GM15510 (cell line): ENCODE data around the gene FCRL6.

Experiments used
- POLR2A ChIP-seq: IDR thresholded peaks from 3 replicates; pipeline ENCODE4 v1.6.1; 2011; ENCODE audit warnings: borderline replicate concordance; ENCODE audit not compliant: insufficient read length; ENCODE audit errors: extremely low read depth

The FCRL6 gene, protein sequence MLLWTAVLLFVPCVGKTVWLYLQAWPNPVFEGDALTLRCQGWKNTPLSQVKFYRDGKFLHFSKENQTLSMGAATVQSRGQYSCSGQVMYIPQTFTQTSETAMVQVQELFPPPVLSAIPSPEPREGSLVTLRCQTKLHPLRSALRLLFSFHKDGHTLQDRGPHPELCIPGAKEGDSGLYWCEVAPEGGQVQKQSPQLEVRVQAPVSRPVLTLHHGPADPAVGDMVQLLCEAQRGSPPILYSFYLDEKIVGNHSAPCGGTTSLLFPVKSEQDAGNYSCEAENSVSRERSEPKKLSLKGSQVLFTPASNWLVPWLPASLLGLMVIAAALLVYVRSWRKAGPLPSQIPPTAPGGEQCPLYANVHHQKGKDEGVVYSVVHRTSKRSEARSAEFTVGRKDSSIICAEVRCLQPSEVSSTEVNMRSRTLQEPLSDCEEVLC

DNA sequence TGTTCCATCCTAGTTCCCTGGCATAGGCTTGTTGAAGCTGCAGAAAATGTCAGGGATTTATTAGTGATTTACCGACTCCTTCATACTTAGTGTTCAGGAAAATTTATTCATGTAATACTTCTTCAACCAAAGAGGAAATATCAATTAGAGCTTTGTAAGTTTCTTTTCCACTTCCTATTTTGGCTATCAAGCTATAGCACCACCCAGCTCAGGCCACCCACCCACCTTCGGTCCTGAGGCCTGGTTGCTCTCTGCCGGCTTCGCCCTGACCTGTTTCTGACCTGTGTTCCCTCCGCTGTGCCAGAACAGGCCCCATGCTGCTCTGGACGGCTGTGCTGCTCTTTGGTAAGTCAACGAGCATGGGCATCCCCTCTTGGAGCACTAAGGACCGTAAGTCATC, at the start of gene FCRL6:
FCRL6 (plus strand) TSS at position 250 of the 400 bp plus-strand sequence; CDS start at position 315, 65 bp downstream.
- no peak for TF ChIP-seq POLR2A

DNA sequence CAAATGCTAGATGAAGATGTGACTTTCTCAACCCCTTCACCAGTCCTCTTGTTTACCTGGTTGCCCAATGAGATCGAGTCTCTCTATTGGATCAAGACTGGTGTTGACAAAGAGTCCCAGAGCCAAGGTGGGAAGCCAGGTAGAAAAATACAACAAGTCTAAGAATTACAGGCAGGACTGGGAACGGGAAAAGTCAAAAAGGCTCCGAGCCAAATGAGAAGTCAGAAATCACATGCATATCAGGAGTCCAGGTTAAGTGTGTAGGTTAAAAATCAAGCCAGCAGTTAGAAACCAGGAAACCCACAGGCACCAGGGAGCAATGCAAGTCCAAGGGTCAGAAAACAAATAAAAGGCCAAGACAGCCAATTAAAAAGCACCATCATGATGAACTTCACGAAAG, 48.8 kb upstream of the FCRL6 start:
- no peak for TF ChIP-seq POLR2A

DNA sequence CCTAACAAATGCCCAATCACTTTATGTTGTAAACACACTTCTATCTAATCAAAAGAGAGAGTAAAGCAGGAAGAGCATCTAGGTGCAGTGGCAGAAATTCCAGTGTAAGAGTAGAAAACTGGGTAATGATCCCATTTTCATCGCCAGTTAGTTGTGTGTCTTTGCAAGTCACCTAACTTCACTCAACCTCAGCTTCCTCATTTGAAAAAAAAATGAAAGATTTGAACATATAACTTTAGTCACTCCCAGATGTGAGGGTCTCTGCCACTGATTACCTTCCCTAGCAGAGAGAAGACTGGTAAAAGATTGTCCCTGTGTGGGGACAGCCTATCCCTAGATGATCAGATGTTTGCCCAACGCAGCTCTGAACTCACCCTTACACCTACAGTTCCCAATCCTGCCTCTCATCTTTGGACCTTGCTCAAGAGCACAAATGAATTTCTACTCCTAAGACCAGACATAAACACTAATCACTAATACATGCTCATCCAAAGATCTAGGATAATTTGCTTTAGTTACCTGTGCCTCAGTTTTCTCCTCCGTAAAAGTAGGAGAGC, 46.6 kb upstream of the FCRL6 start:
- TF ChIP-seq POLR2A = no peak

DNA sequence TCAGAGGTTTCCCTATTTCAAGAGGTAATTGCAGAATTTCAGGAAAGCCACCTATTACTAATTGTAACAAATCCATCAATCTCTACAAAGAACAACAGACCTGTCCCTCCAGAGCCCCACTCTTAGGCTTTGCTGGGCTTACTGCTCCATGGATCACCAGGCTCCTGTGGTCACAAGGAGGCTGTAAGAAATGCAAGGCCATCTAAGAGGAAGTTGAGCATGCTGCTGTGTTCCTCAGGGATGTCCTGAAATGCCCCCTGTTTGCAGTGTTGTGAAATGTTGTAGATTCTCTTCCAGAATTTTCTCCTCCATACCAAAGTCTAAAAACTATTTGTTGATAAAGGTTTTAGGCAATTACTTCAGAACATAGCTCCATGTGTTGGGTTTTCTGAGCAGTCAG, 45.8 kb upstream of the FCRL6 start:
- TF ChIP-seq POLR2A = no peak

DNA sequence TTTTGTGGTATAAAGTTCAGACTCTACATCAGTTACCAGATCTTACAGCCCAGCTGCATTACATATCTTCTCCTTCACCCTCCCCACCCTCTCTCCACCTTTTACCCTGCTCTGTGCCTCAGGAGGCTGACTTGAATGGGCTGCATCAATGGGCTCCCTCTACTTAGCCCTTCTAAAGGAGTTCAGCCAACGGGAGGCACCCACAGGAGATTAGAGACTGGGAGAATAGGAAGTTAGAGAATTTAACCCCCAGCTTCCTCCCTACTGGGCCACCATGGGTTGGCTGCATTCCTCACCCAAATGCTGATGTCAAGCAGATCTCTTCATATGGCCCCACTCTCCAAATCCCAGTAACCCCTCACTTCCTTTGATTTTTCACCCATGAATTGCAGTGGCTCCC, 38.5 kb upstream of the FCRL6 start:
- no peak for TF ChIP-seq POLR2A

DNA sequence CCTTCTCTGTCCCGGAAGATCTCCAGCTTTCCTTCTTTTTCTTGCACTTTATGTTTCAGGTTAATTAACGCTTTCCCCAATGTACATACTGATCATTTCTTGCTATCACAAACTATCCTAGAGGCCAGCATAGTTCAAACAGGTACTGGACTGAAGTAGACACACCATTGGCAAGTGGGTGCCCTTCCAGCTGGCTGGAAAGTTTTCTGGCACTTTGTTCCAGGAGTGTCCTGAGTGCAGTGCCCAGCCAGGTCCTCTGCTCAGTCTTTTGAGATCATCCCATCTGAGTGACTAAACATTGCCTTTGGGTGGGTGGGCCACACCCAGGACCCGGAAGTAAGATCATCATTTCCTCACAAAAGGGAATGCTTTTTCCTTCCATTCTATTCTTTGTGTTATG, 36.4 kb upstream of the FCRL6 start:
- TF ChIP-seq POLR2A = no peak

DNA sequence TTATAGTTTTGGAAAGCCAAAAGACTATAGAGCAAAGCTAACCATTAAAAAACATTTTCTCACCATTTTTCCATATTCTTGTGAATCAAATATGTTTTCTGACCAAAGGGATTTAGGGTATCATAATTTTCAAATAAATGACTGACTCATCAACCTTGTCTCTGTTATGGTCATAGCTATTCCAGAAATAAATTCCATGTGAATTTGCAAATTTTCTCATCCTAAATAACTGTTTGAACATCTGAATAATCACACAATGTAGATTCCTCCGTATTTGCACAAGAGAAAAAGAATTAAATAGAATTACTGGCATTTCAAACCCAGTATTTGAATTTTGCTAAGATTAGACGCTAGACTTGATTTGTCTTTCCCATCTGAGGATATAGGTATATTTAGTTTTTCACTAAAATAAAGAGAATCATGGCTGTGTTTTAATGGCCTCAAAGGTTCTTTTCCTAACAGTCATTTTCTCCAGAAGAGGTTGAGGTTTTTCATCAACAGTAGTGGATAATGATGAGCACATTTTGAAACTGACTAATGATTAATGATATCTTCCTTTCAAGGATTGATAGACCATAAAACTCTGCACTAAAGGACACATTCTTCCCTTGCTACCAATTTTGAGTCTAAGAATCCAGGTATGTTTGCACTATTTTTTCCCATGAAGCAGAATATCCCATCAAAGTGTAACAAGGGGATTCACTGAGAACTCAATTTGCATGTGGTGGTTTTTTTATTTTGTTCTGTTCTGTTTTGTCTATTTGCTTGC, 30.8 kb upstream of the FCRL6 start:
- no peak for TF ChIP-seq POLR2A

DNA sequence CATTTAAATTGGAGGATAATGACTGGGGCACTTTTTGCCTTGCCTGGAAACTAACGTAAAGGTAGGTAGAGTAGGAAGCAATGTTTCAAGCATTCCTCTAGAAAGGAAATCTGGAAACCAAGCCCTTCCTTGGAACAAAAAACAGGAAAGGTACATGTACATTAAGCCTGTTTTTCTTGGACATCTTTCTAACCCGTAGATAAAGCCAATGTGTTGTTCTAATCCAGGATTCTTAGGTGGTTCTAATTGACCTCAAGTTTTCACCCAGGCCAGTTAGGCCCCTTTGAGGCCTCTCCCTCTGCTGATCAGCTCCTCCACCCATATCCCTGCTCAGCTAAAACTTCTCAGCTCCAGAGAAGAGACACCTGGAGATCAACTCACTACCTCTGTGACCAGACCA, 27.7 kb upstream of the FCRL6 start:
- no peak for TF ChIP-seq POLR2A

DNA sequence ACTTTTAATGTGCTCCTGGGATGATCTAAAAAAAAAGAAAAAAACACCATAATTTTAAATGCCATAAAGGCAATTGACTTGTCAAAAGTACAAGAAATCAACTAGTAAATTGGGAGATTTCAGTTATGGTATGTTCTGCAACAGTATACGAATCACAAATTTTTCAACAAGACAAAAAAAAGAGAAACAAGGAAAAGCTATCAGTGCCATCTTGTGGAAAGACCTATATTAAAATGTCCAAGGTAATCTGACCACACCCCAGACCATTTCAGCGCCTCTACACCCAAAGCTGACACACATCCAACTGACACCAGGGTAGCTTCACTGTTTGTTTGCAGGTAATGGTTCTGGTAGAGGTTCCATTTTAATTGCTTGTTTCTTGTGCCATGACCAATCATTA, 26.4 kb upstream of the FCRL6 start:
- no peak for TF ChIP-seq POLR2A

DNA sequence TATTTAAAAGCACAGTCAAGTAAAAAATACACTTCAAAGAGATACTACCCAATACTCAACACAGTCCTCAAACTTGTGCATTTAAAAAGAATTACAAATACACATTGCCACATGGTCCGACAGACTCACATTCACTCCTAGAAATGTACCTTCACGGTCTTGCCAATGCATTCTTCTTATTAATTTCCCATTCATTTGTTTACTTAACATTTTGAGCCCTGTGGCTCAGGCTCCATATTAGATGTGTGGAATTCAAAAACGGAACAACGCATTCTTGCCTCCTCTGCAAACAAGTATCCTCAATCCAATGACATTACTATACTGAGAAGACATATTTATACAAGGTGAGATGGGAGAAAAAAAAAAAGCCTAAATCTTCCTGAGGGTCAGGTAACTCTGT, 23.9 kb upstream of the FCRL6 start:
- no peak for TF ChIP-seq POLR2A

DNA sequence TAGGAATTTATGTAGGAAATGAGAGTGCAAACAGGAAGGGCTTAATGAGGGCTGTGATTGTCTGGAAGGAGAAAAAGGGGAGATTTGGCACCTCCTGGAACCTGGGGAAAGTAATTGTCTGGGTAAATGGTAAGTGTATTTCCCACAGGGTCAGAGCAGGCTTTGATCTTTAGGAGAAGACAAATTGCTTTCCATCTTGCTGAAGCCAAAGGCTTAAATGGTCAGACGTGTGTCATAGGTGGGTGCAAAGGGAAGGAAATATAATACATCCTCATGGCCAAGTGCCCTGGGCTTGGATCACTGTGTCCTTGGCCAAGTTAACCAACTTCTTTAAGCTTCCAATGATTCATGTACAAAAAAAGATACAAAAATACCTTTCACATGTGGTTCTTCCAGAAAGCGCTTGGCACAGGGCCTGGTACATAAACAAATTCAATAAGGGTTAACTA, 22.7 kb upstream of the FCRL6 start:
- TF ChIP-seq POLR2A = no peak

DNA sequence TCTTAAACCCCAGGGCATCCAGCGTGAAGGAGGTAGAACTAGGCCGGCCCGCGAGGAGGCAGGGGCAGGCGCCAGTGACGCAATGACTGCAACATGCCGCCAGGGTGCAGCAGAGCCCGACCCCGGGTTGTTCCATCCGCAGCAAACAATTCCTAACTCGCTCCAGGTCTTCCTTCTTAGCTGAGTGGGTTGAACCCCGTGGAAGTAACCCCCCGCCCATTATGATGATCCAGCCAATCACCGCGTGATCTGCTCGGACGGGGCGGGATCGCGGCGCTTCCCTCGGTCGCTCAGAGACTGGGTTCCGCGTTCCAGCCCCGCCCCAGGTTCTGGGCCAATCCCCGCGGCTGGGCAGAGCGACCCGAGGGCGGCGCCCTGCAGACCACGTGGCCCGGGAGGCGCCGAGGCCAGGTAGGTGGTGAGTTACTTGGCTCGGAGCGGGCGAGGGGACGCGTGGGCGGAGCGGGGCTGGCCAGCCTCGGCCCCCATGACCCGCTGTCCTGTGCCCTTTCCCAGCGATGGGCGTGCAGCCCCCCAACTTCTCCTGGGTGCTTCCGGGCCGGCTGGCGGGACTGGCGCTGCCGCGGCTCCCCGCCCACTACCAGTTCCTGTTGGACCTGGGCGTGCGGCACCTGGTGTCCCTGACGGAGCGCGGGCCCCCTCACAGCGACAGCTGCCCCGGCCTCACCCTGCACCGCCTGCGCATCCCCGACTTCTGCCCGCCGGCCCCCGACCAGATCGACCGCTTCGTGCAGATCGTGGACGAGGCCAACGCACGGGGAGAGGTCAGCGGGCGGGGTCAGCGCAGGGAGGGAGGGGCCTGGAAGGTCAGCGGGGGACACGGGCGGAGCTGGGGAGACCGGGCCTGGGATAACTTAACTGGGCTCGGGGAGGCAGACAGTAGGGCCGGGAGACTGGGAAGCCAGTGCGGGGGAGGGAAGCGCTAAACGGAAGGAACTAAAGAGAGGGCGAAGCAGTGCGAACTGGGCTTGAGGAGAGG, 21.3 kb upstream of the FCRL6 start, which contains the start of gene DUSP23:
DUSP23 (plus strand) TSS at position 380 of the 1,000 bp plus-strand sequence; CDS start at position 519, 139 bp downstream.
- peak; percentile 49 for TF ChIP-seq POLR2A

DNA sequence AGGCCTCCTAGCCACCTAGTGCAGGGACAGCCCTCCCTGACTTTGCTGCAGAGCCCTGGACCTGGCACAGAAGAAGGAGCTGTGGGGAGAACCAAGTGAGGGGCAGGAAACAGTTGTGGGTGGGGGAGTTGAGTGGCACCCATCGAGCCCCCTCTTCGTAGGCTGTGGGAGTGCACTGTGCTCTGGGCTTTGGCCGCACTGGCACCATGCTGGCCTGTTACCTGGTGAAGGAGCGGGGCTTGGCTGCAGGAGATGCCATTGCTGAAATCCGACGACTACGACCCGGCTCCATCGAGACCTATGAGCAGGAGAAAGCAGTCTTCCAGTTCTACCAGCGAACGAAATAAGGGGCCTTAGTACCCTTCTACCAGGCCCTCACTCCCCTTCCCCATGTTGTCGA, 20.2 kb upstream of the FCRL6 start:
- TF ChIP-seq POLR2A = no peak

DNA sequence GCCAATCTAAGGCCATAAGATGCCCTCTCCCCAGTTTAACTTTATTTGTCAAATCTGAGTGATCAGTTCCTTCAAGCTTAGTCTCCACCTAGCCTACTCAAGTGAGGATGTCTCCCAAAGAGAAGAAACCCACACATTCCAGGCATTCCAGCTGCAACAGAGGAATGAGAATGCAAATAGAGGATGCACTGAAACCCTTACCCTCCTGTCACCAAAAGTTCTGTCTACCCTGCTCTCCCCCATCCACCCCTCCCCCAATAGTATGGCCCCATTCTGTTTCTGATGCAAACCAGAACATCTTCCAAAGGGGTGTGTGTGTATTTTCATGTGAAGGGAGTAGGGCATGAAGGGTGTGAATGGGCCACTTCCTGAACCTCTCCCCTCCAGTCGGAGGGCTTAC, 18.4 kb upstream of the FCRL6 start:
- no peak for TF ChIP-seq POLR2A

DNA sequence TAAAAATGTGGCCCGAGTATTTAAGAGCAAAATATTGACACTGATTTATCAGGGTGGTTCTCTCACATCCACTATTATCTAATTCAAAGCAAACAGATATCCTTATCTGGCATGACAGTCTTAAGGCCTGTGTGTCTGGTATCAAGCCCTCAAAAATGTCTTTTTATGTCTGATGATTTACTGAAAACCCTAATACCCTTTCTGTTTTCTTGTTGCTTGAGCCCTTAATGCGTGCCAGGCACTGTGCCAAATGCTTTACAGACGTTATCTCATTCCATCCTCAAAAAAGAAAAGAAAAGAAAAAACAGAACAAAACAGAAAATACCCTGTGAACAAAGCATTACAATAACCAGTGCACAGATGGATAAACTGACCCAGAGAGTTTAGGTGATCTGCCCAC, 15.7 kb upstream of the FCRL6 start:
- no peak for TF ChIP-seq POLR2A

DNA sequence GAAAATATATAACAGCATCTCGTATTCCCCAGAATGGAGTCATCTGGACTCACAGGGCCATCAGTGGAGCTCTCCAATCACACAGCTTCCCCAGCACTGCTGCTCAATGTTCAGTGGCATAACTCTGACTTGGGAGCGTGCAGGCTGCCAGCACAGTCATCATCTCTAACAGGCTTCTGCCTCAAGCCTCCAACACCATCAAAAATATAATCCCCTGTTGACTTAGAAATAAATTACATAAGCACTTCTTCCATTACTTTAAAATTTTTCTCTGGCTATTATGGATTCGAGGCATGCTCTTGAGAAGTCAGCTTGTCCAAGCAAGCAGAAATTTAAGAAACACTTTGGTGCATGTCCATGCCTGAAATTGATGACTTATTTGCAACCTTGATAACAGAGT, 15.2 kb upstream of the FCRL6 start:
- no peak for TF ChIP-seq POLR2A
